CD4-positive, alpha-beta memory T cell (primary cell): ENCODE data around the gene RASL12. TPM values are rescaled to one million over a fixed set of nuclear protein-coding genes. Genes with fewer than 3 reads are reported as not detected.

Source experiments
- CTCF ChIA-PET: fragments of 350-600 bp; sonication (Branson Sonifier 250); formaldehyde crosslinking; loops from one replicate; lab custom pipeline; 2021; ENCODE audit warnings: inconsistent platforms; ENCODE audit not compliant: partially characterized antibody; lab: Charles Lee
- POLR2A ChIA-PET: fragments of 350-600 bp; sonication (Branson Sonifier 250); formaldehyde crosslinking; loops from one replicate; lab custom pipeline; 2021; ENCODE audit not compliant: partially characterized antibody; lab: Charles Lee
- DNase-seq, 5 donors: peaks; one replicate each; pipeline versions ENCODE4 v3.0.0 to v3.0.0-alpha.2; 2020 to 2022; ENCODE audit warnings: mixed read lengths in 1 of 5
- H3K27ac ChIP-seq: one replicate; pipeline ENCODE4 v1.7.0; 2013; ENCODE audit warnings: low read depth, low read length
- H3K27me3 ChIP-seq: 2 replicates; pipeline ENCODE4 v1.7.0; 2013; ENCODE audit warnings: mild to moderate bottlenecking, low read length, moderate library complexity; ENCODE audit not compliant: insufficient read depth
- H3K36me3 ChIP-seq: 2 replicates; pipeline ENCODE4 v1.7.0; 2013; ENCODE audit warnings: mild to moderate bottlenecking, low read length, moderate library complexity; ENCODE audit not compliant: insufficient read depth
- H3K4me1 ChIP-seq: 2 replicates; pipeline ENCODE4 v1.7.0; 2013; ENCODE audit warnings: mild to moderate bottlenecking, low read length, moderate library complexity; ENCODE audit not compliant: insufficient read depth
- H3K4me3 ChIP-seq, 2 donors: one replicate each; pipeline ENCODE4 v1.7.0; 2013; ENCODE audit warnings: low read length in 2 of 2, mild to moderate bottlenecking in 1 of 2
- H3K9me3 ChIP-seq, 2 donors: one replicate each; pipeline ENCODE4 v1.7.0; 2013; ENCODE audit warnings: low read length in 2 of 2, control low read depth in 1 of 2; ENCODE audit not compliant: control insufficient read depth in 1 of 2
- H3K27ac Mint-ChIP-seq, 7 donors: one replicate each; pipeline ENCODE4 v1.8.0; 2020 to 2021; ENCODE audit warnings: mixed read lengths in 7 of 7, mild to moderate bottlenecking in 6 of 7, inconsistent platforms in 3 of 7, moderate library complexity in 3 of 7
- H3K27me3 Mint-ChIP-seq, 2 donors: one replicate each; pipeline ENCODE4 v1.8.0; 2020 to 2021; ENCODE audit warnings: mixed read lengths in 2 of 2
- H3K36me3 Mint-ChIP-seq, 2 donors: one replicate each; pipeline ENCODE4 v1.8.0; 2020 to 2021; ENCODE audit warnings: mixed read lengths in 2 of 2, inconsistent platforms in 1 of 2, mild to moderate bottlenecking in 1 of 2
- H3K4me1 Mint-ChIP-seq, 4 donors: one replicate each; pipeline ENCODE4 v1.8.0; 2020 to 2021; ENCODE audit warnings: mixed read lengths in 4 of 4, mild to moderate bottlenecking in 1 of 4
- H3K4me3 Mint-ChIP-seq, 8 donors: one replicate each; pipeline ENCODE4 v1.8.0; 2020 to 2021; ENCODE audit warnings: mixed read lengths in 8 of 8, mild to moderate bottlenecking in 7 of 8, moderate library complexity in 6 of 8, inconsistent platforms in 3 of 8
- H3K9me3 Mint-ChIP-seq, 8 donors: one replicate each; pipeline ENCODE4 v1.8.0; 2020 to 2021; ENCODE audit warnings: mixed read lengths in 8 of 8, mild to moderate bottlenecking in 5 of 8, inconsistent platforms in 3 of 8, moderate library complexity in 1 of 8
- intact Hi-C: fragments of 100-400 bp; cut with micrococcal nuclease; formaldehyde crosslinking; loops from one replicate; pipeline ENCODE4 v1.15.1; 2023
- polyA plus RNA-seq, 2 donors: library from polyadenylated mRNA; unstranded; fragments of 300-500 nt; fragmentation: Illumina TruSeq; gene quantifications; one replicate each; pipeline ENCODE4 v1.2.3, GENCODE V29; 2021
- total RNA-seq, 2 experiments: library from RNA; stranded (reverse); gene quantifications; one replicate each; pipeline ENCODE4 v1.2.3, GENCODE V29; 2021

The RASL12 gene
- total and polyA plus RNA-seq, 4 experiments from 2014 or later: not detected

- Histone ChIP-seq H3K27me3 (peaks cover 5% of the 10 kb centered on the region), H3K4me3 (no peak overlapping the region), H3K9me3 (no peaks in the 10 kb centered on the region), H3K4me1 (no peaks in the 10 kb centered on the region), H3K27ac (no peak overlapping the region), H3K36me3 (no peaks in the 10 kb centered on the region)
- H3K9me3 Mint-ChIP-seq: peaks cover 0 to 6% (median under 1%) of the 10 kb centered on the region in 8 donors
- intact Hi-C loops: no loop called here
- H3K4me1 Mint-ChIP-seq: no peaks in the 10 kb centered on the region
- CTCF ChIA-PET: no interaction called here
- H3K4me3 Mint-ChIP-seq: no peak overlapping the region
- H3K36me3 Mint-ChIP-seq: no peaks in the 10 kb centered on the region
- no peak overlapping the region for H3K27ac Mint-ChIP-seq
- POLR2A ChIA-PET: no interaction called here
- no peak for DNase-seq
- peaks cover 2 to 8% of the 10 kb centered on the region in 2 donors for H3K27me3 Mint-ChIP-seq
Measured at GRCh38 chr15:65059931-65060596, 7.7 kb downstream of the RASL12 start.

GRCh38 chr15:65059369-65059750, 8.4 kb downstream of the RASL12 start:
- no peak for DNase-seq
- ChIA-PET POLR2A (no interaction called here), CTCF (no interaction called here)
- no peaks in the 10 kb centered on the region for H3K4me1 ChIP-seq
- no peak overlapping the region for H3K27ac ChIP-seq
- Mint-ChIP-seq H3K27me3 (peaks cover 2 to 8% of the 10 kb centered on the region in 2 donors), H3K4me1 (no peaks in the 10 kb centered on the region), H3K4me3 (no peak overlapping the region), H3K36me3 (no peaks in the 10 kb centered on the region), H3K27ac (no peak overlapping the region), H3K9me3 (peaks cover 0 to 6% (median under 1%) of the 10 kb centered on the region in 8 donors)
- no peaks in the 10 kb centered on the region for H3K9me3 ChIP-seq
- H3K4me3 ChIP-seq: no peak overlapping the region
- no peaks in the 10 kb centered on the region for H3K36me3 ChIP-seq
- intact Hi-C loops: no loop called here
- peaks cover 3% of the 10 kb centered on the region for H3K27me3 ChIP-seq

GRCh38 chr15:65058394-65059368, 9.1 kb downstream of the RASL12 start:
- Histone ChIP-seq H3K4me3 (no peak overlapping the region), H3K27me3 (peaks cover 3% of the 10 kb centered on the region), H3K4me1 (no peaks in the 10 kb centered on the region), H3K27ac (no peak overlapping the region), H3K9me3 (no peaks in the 10 kb centered on the region), H3K36me3 (no peaks in the 10 kb centered on the region)
- Mint-ChIP-seq H3K27me3 (peaks cover 2 to 8% of the 10 kb centered on the region in 2 donors), H3K27ac (no peak overlapping the region), H3K36me3 (no peaks in the 10 kb centered on the region), H3K9me3 (peaks cover 0 to 6% (median under 1%) of the 10 kb centered on the region in 8 donors), H3K4me1 (no peaks in the 10 kb centered on the region), H3K4me3 (no peak overlapping the region)
- intact Hi-C loops: no loop called here
- no peak for DNase-seq
- ChIA-PET POLR2A (no interaction called here), CTCF (no interaction called here)

GRCh38 chr15:65057549-65057940, 10.2 kb downstream of the RASL12 start:
- intact Hi-C loops: no loop called here
- peaks cover 0 to 3% of the 10 kb centered on the region in 2 donors for H3K27me3 Mint-ChIP-seq
- Histone ChIP-seq H3K4me1 (no peaks in the 10 kb centered on the region), H3K27ac (no peak overlapping the region), H3K36me3 (no peaks in the 10 kb centered on the region), H3K27me3 (peaks cover 3% of the 10 kb centered on the region), H3K4me3 (no peak overlapping the region), H3K9me3 (no peaks in the 10 kb centered on the region)
- no peak for DNase-seq
- H3K27ac Mint-ChIP-seq: peak overlapping the region in 1 of 7 donors; percentile 20
- H3K4me1 Mint-ChIP-seq: no peaks in the 10 kb centered on the region
- ChIA-PET POLR2A (no interaction called here), CTCF (no interaction called here)
- H3K4me3 Mint-ChIP-seq: no peak overlapping the region
- no peaks in the 10 kb centered on the region for H3K36me3 Mint-ChIP-seq
- H3K9me3 Mint-ChIP-seq: peaks cover 0 to 6% (median under 1%) of the 10 kb centered on the region in 8 donors

- Histone ChIP-seq H3K4me3 (no peak overlapping the region), H3K36me3 (no peaks in the 10 kb centered on the region), H3K27ac (no peak overlapping the region), H3K4me1 (no peaks in the 10 kb centered on the region), H3K27me3 (peaks cover 3% of the 10 kb centered on the region), H3K9me3 (no peaks in the 10 kb centered on the region)
- no peak for DNase-seq
- Mint-ChIP-seq H3K9me3 (peaks cover 0 to 6% (median under 1%) of the 10 kb centered on the region in 8 donors), H3K36me3 (no peaks in the 10 kb centered on the region), H3K4me1 (no peaks in the 10 kb centered on the region), H3K4me3 (no peak overlapping the region), H3K27me3 (peaks cover 0 to 1% of the 10 kb centered on the region in 2 donors), H3K27ac (no peak overlapping the region)
- intact Hi-C loops: no loop called here
- CTCF ChIA-PET: no interaction called here
- POLR2A ChIA-PET: no interaction called here
Measured at GRCh38 chr15:65056868-65057548, 10.8 kb downstream of the RASL12 start.

GRCh38 chr15:65056106-65056505, 11.7 kb downstream of the RASL12 start:
- Histone ChIP-seq H3K4me3 (no peak overlapping the region), H3K36me3 (no peaks in the 10 kb centered on the region), H3K27ac (no peak overlapping the region), H3K9me3 (no peaks in the 10 kb centered on the region), H3K4me1 (no peaks in the 10 kb centered on the region), H3K27me3 (peaks cover 3% of the 10 kb centered on the region)
- Mint-ChIP-seq H3K4me3 (peak overlapping the region in 1 of 8 donors; percentile 26), H3K9me3 (peaks cover 0 to 6% (median under 1%) of the 10 kb centered on the region in 8 donors), H3K27me3 (peaks cover 0 to 1% of the 10 kb centered on the region in 2 donors), H3K36me3 (no peaks in the 10 kb centered on the region), H3K4me1 (no peaks in the 10 kb centered on the region), H3K27ac (peak overlapping the region in 1 of 7 donors; percentile 62)
- intact Hi-C loops: no loop called here
- ChIA-PET CTCF (no interaction called here), POLR2A (no interaction called here)
- no peak for DNase-seq
